Measurements from ENCODE around the gene SLC39A11. TPM values are rescaled to one million over a fixed set of nuclear protein-coding genes. Genes with fewer than 3 reads are reported as not detected.

The SLC39A11 gene
- total RNA-seq, 2 experiments from 2014 or later, result 9.7 to 12.2 TPM

DNA sequence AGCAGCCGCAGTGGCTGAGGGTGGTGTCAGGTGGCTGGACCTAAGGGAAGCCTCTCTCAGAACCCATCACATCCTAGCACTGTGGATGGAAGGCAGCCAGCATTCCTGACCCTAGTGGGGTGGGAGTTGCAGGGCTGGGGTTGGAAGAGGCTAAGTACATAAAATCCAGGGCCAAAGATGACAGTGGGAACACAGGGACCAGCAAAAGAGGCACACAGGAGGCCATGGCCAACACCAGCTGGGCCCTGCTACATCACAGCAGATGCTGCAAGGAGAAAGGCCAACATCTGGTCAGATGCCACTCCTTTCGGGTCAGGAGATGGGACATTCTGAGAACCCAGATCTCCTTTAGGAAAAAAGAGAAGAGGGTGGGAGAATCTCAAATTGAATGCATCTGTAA lies 415.4 kb downstream of the SLC39A11 start:
- H3K4me1 ChIP-seq (ENCODE audit: insufficient read depth, low read length), result no peaks in the 10 kb centered on the region
- no peak overlapping the region for H3K27ac ChIP-seq (ENCODE audit: low read depth in 1 of 2, low read length in 2 of 2)
- TF ChIP-seq, protein P1, sequence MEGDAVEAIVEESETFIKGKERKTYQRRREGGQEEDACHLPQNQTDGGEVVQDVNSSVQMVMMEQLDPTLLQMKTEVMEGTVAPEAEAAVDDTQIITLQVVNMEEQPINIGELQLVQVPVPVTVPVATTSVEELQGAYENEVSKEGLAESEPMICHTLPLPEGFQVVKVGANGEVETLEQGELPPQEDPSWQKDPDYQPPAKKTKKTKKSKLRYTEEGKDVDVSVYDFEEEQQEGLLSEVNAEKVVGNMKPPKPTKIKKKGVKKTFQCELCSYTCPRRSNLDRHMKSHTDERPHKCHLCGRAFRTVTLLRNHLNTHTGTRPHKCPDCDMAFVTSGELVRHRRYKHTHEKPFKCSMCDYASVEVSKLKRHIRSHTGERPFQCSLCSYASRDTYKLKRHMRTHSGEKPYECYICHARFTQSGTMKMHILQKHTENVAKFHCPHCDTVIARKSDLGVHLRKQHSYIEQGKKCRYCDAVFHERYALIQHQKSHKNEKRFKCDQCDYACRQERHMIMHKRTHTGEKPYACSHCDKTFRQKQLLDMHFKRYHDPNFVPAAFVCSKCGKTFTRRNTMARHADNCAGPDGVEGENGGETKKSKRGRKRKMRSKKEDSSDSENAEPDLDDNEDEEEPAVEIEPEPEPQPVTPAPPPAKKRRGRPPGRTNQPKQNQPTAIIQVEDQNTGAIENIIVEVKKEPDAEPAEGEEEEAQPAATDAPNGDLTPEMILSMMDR (IDR thresholded peaks at IDR 0.05), result no peak
- no peaks in the 10 kb centered on the region for H3K9me3 Mint-ChIP-seq
- DNase-seq (no peak), ATAC-seq (ENCODE audit: poor library complexity) (no peak)
- no peak overlapping the region for H3K4me3 Mint-ChIP-seq
- peaks cover 7% of the 10 kb centered on the region for H3K36me3 Mint-ChIP-seq (ENCODE audit: low read depth)
- H3K4me3 ChIP-seq (ENCODE audit: low read length), result no peak overlapping the region
- ChIA-PET POLR2A (no interaction called here), CTCF (no interaction called here)
- H3K27ac Mint-ChIP-seq, result no peak overlapping the region
- no peaks in the 10 kb centered on the region for H3K9me3 ChIP-seq (ENCODE audit: control insufficient read depth in 1 of 2, insufficient read depth in 1 of 2, low read length in 2 of 2)
- intact Hi-C loops (cut with DNase I, micrococcal nuclease), result no loop called here
- no peaks in the 10 kb centered on the region for H3K27me3 Mint-ChIP-seq
- no peaks in the 10 kb centered on the region for H3K27me3 ChIP-seq (ENCODE audit: control insufficient read depth in 1 of 2, insufficient read depth in 2 of 2, low read length in 2 of 2)
- peaks cover 2% of the 10 kb centered on the region for H3K36me3 ChIP-seq (ENCODE audit: insufficient read depth, low read length)
- H3K4me1 Mint-ChIP-seq (ENCODE audit: low read depth), result no peaks in the 10 kb centered on the region

DNA sequence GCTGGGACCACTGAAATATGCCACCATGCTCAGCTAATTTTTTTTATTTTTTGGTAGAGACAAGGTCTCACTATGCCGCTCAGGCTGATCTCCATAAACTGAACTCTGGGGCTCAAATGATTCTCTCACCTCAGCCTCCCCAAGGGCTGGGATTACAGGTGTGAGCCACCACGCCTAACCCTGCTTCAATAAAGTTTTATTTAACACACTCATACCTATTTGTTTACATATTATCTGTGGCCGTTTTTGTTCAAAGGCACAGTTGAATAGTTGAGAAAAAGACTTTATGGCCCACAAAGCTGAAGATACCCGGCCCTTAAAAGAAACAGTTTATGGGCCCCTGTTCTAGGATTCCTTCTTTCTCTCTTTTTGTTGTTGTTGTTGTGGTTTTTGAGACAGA lies 419.8 kb downstream of the SLC39A11 start:
- Histone ChIP-seq H3K9me3 (ENCODE audit: control insufficient read depth in 1 of 2, insufficient read depth in 1 of 2, low read length in 2 of 2) (no peaks in the 10 kb centered on the region), H3K4me3 (ENCODE audit: low read length) (no peak overlapping the region), H3K27ac (ENCODE audit: low read depth in 1 of 2, low read length in 2 of 2) (no peak overlapping the region), H3K27me3 (ENCODE audit: control insufficient read depth in 1 of 2, insufficient read depth in 2 of 2, low read length in 2 of 2) (no peaks in the 10 kb centered on the region), H3K36me3 (ENCODE audit: insufficient read depth, low read length) (no peaks in the 10 kb centered on the region), H3K4me1 (ENCODE audit: insufficient read depth, low read length) (no peaks in the 10 kb centered on the region)
- Mint-ChIP-seq H3K9me3 (no peaks in the 10 kb centered on the region), H3K4me1 (ENCODE audit: low read depth) (no peaks in the 10 kb centered on the region), H3K36me3 (ENCODE audit: low read depth) (peaks cover 6% of the 10 kb centered on the region), H3K27me3 (no peaks in the 10 kb centered on the region), H3K27ac (no peak overlapping the region), H3K4me3 (no peak overlapping the region)
- DNase-seq (no peak), ATAC-seq (ENCODE audit: poor library complexity) (no peak)
- TF ChIP-seq, protein P1 (IDR thresholded peaks at IDR 0.05), result no peak
- ChIA-PET POLR2A (no interaction called here), CTCF (no interaction called here)
- intact Hi-C loops (cut with DNase I, micrococcal nuclease), result no loop called here

DNA sequence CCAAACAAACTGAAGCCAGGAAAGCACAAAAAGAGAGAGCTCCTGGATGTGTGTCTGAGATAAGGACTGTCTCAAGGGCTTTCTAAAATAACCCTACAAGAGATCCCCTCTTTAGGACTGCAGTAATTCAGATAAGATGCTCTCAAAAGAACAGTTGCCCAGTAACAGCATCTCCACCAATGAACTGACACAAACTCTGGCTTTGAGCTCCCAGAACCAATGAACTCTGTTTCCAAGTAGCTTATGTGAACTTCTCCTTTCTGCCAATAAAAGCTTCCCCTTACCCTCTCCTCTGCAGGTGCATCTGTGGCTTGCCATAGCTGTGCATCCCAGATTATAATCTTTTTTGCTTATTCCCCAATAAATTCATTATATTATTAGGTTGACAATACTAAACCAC lies 421.5 kb downstream of the SLC39A11 start:
- no peaks in the 10 kb centered on the region for H3K9me3 ChIP-seq (ENCODE audit: control insufficient read depth in 1 of 2, insufficient read depth in 1 of 2, low read length in 2 of 2)
- H3K27ac ChIP-seq (ENCODE audit: low read depth in 1 of 2, low read length in 2 of 2), result no peak overlapping the region
- H3K4me3 ChIP-seq (ENCODE audit: low read length), result no peak overlapping the region
- no peak for DNase-seq
- Mint-ChIP-seq H3K27ac (no peak overlapping the region), H3K36me3 (ENCODE audit: low read depth) (peaks cover under 1% of the 10 kb centered on the region), H3K4me3 (no peak overlapping the region), H3K4me1 (ENCODE audit: low read depth) (no peaks in the 10 kb centered on the region), H3K27me3 (no peaks in the 10 kb centered on the region), H3K9me3 (no peaks in the 10 kb centered on the region)
- H3K4me1 ChIP-seq (ENCODE audit: insufficient read depth, low read length), result no peaks in the 10 kb centered on the region
- no peak for ATAC-seq (ENCODE audit: poor library complexity)
- H3K27me3 ChIP-seq (ENCODE audit: control insufficient read depth in 1 of 2, insufficient read depth in 2 of 2, low read length in 2 of 2), result no peaks in the 10 kb centered on the region
- TF ChIP-seq, protein P1 (IDR thresholded peaks at IDR 0.05), result no peak
- H3K36me3 ChIP-seq (ENCODE audit: insufficient read depth, low read length), result no peaks in the 10 kb centered on the region
- CTCF ChIA-PET, result no interaction called here
- intact Hi-C loops (cut with DNase I, micrococcal nuclease), result no loop called here
- POLR2A ChIA-PET, result no interaction called here
